Measurements from ENCODE around the gene PXDN. TPM values are rescaled to one million over a fixed set of nuclear protein-coding genes. Genes with fewer than 3 reads are reported as not detected.

Gene PXDN
- total and polyA plus RNA-seq, 5 donors from 2014 or later = 0.79 TPM; not detected in 4

GRCh38 chr2:1585635-1586034 lies 158.7 kb downstream of the PXDN start:
- Mint-ChIP-seq H3K27me3 (no peaks in the 10 kb centered on the region), H3K4me3 (no peak overlapping the region), H3K27ac (no peak overlapping the region), H3K9me3 (peaks cover 0 to 6% (median 0%) of the 10 kb centered on the region in 7 donors), H3K4me1 (no peaks in the 10 kb centered on the region), H3K36me3 (no peaks in the 10 kb centered on the region)
- Histone ChIP-seq H3K4me3 (ENCODE audit: low read depth, low read length) (no peak overlapping the region), H3K4me1 (ENCODE audit: control insufficient read depth, insufficient read depth, low read length, poor library complexity, severe bottlenecking) (no peaks in the 10 kb centered on the region), H3K36me3 (ENCODE audit: control insufficient read depth, insufficient read depth, low read length) (no peaks in the 10 kb centered on the region), H3K9me3 (ENCODE audit: control insufficient read depth in 2 of 2, low read length in 2 of 2) (no peaks in the 10 kb centered on the region), H3K27me3 (ENCODE audit: control insufficient read depth, insufficient read depth, low read length) (no peaks in the 10 kb centered on the region), H3K27ac (ENCODE audit: insufficient read depth, low read length, poor library complexity, severe bottlenecking) (no peak overlapping the region)
- ATAC-seq (ENCODE audit: low read depth in 2 of 2) = no peak
- DNase-seq = no peak

- ATAC-seq (ENCODE audit: low read depth in 2 of 2) = no peak
- DNase-seq = no peak
- H3K27me3 Mint-ChIP-seq = no peaks in the 10 kb centered on the region
- no peak overlapping the region for H3K27ac Mint-ChIP-seq
- H3K4me1 ChIP-seq (ENCODE audit: control insufficient read depth, insufficient read depth, low read length, poor library complexity, severe bottlenecking) = no peaks in the 10 kb centered on the region
- no peak overlapping the region for H3K4me3 Mint-ChIP-seq
- H3K36me3 Mint-ChIP-seq = no peaks in the 10 kb centered on the region
- no peak overlapping the region for H3K4me3 ChIP-seq (ENCODE audit: low read depth, low read length)
- no peaks in the 10 kb centered on the region for H3K9me3 ChIP-seq (ENCODE audit: control insufficient read depth in 2 of 2, low read length in 2 of 2)
- no peaks in the 10 kb centered on the region for H3K27me3 ChIP-seq (ENCODE audit: control insufficient read depth, insufficient read depth, low read length)
- H3K9me3 Mint-ChIP-seq = peaks cover 0 to 6% (median 0%) of the 10 kb centered on the region in 7 donors
- H3K36me3 ChIP-seq (ENCODE audit: control insufficient read depth, insufficient read depth, low read length) = no peaks in the 10 kb centered on the region
- no peaks in the 10 kb centered on the region for H3K4me1 Mint-ChIP-seq
- H3K27ac ChIP-seq (ENCODE audit: insufficient read depth, low read length, poor library complexity, severe bottlenecking) = no peak overlapping the region
Observed at GRCh38 chr2:1584691-1585485, 159.4 kb downstream of the PXDN start.

GRCh38 chr2:1584051-1584531 lies 160.2 kb downstream of the PXDN start:
- peaks cover 0 to 6% (median 0%) of the 10 kb centered on the region in 7 donors for H3K9me3 Mint-ChIP-seq
- Histone ChIP-seq H3K27me3 (ENCODE audit: control insufficient read depth, insufficient read depth, low read length) (no peaks in the 10 kb centered on the region), H3K9me3 (ENCODE audit: control insufficient read depth in 2 of 2, low read length in 2 of 2) (no peaks in the 10 kb centered on the region), H3K4me3 (ENCODE audit: low read depth, low read length) (no peak overlapping the region), H3K4me1 (ENCODE audit: control insufficient read depth, insufficient read depth, low read length, poor library complexity, severe bottlenecking) (no peaks in the 10 kb centered on the region), H3K27ac (ENCODE audit: insufficient read depth, low read length, poor library complexity, severe bottlenecking) (no peak overlapping the region), H3K36me3 (ENCODE audit: control insufficient read depth, insufficient read depth, low read length) (no peaks in the 10 kb centered on the region)
- no peaks in the 10 kb centered on the region for H3K4me1 Mint-ChIP-seq
- H3K36me3 Mint-ChIP-seq = no peaks in the 10 kb centered on the region
- DNase-seq (no peak), ATAC-seq (ENCODE audit: low read depth in 2 of 2) (no peak)
- no peak overlapping the region for H3K27ac Mint-ChIP-seq
- no peaks in the 10 kb centered on the region for H3K27me3 Mint-ChIP-seq
- H3K4me3 Mint-ChIP-seq = no peak overlapping the region

GRCh38 chr2:1582891-1583341 lies 161.4 kb downstream of the PXDN start:
- ATAC-seq (ENCODE audit: low read depth in 2 of 2) (no peak), DNase-seq (no peak)
- Mint-ChIP-seq H3K27ac (no peak overlapping the region), H3K4me1 (no peaks in the 10 kb centered on the region), H3K4me3 (no peak overlapping the region), H3K27me3 (no peaks in the 10 kb centered on the region), H3K36me3 (no peaks in the 10 kb centered on the region), H3K9me3 (peaks cover 0 to 6% (median 0%) of the 10 kb centered on the region in 7 donors)
- H3K4me1 ChIP-seq (ENCODE audit: control insufficient read depth, insufficient read depth, low read length, poor library complexity, severe bottlenecking) = no peaks in the 10 kb centered on the region
- no peak overlapping the region for H3K4me3 ChIP-seq (ENCODE audit: low read depth, low read length)
- no peaks in the 10 kb centered on the region for H3K27me3 ChIP-seq (ENCODE audit: control insufficient read depth, insufficient read depth, low read length)
- no peaks in the 10 kb centered on the region for H3K9me3 ChIP-seq (ENCODE audit: control insufficient read depth in 2 of 2, low read length in 2 of 2)
- H3K27ac ChIP-seq (ENCODE audit: insufficient read depth, low read length, poor library complexity, severe bottlenecking) = no peak overlapping the region
- H3K36me3 ChIP-seq (ENCODE audit: control insufficient read depth, insufficient read depth, low read length) = no peaks in the 10 kb centered on the region

- Mint-ChIP-seq H3K9me3 (peaks cover 0 to 6% (median 0%) of the 10 kb centered on the region in 7 donors), H3K36me3 (no peaks in the 10 kb centered on the region), H3K27me3 (no peaks in the 10 kb centered on the region), H3K4me3 (no peak overlapping the region), H3K4me1 (no peaks in the 10 kb centered on the region), H3K27ac (no peak overlapping the region)
- ATAC-seq (ENCODE audit: low read depth in 2 of 2) (no peak), DNase-seq (no peak)
- H3K27ac ChIP-seq (ENCODE audit: insufficient read depth, low read length, poor library complexity, severe bottlenecking) = no peak overlapping the region
- H3K36me3 ChIP-seq (ENCODE audit: control insufficient read depth, insufficient read depth, low read length) = no peaks in the 10 kb centered on the region
- H3K4me1 ChIP-seq (ENCODE audit: control insufficient read depth, insufficient read depth, low read length, poor library complexity, severe bottlenecking) = no peaks in the 10 kb centered on the region
- no peaks in the 10 kb centered on the region for H3K27me3 ChIP-seq (ENCODE audit: control insufficient read depth, insufficient read depth, low read length)
- no peak overlapping the region for H3K4me3 ChIP-seq (ENCODE audit: low read depth, low read length)
- no peaks in the 10 kb centered on the region for H3K9me3 ChIP-seq (ENCODE audit: control insufficient read depth in 2 of 2, low read length in 2 of 2)
Observed at GRCh38 chr2:1581965-1582625, 162.2 kb downstream of the PXDN start.
